Naive thymus-derived CD4-positive, alpha-beta T cell (primary cell): ENCODE measurements around the gene GRAMD1A. TPM values are rescaled to one million over a fixed set of nuclear protein-coding genes. Genes with fewer than 3 reads are reported as not detected.

Experiments used
- ATAC-seq: fragments of 150-1000 bp; cut with Tn5 transposase; 2 replicates; pipeline ENCODE4 v1.10.0; 2021; ENCODE audit warnings: mild to moderate bottlenecking, moderate library complexity
- CTCF ChIA-PET: fragments of 350-600 bp; sonication (Branson Sonifier 250); formaldehyde crosslinking; loops from one replicate; lab custom pipeline; 2021; ENCODE audit warnings: antibody characterized with exemption; lab: Charles Lee
- POLR2A ChIA-PET: fragments of 350-600 bp; sonication (Branson Sonifier 250); formaldehyde crosslinking; loops from one replicate; lab custom pipeline; 2021; ENCODE audit warnings: antibody characterized with exemption, inconsistent platforms; lab: Charles Lee
- DNase-seq, 9 donors: peaks; one replicate each; pipeline versions ENCODE4 v3.0.0 to v3.0.0-alpha.2; 2020 to 2022; ENCODE audit warnings: mixed read lengths in 1 of 9
- H3K27ac ChIP-seq: one replicate; pipeline ENCODE4 v1.7.0; 2013; ENCODE audit warnings: mild to moderate bottlenecking, low read depth, low read length, moderate library complexity
- H3K27me3 ChIP-seq, 2 donors: one replicate each; pipeline ENCODE4 v1.7.0; 2013; ENCODE audit warnings: low read length in 2 of 2, mild to moderate bottlenecking in 2 of 2, moderate library complexity in 2 of 2; ENCODE audit not compliant: control insufficient read depth in 2 of 2, insufficient read depth in 2 of 2
- H3K36me3 ChIP-seq, 3 experiments: 1 replicate in 2 of 3; 2 replicates in 1 of 3; pipeline ENCODE4 v1.7.0; 2013; ENCODE audit warnings: low read length in 3 of 3, mild to moderate bottlenecking in 3 of 3, moderate library complexity in 1 of 3; ENCODE audit not compliant: insufficient read depth in 3 of 3, control insufficient read depth in 2 of 3
- H3K4me1 ChIP-seq, 2 donors: one replicate each; pipeline ENCODE4 v1.7.0; 2013; ENCODE audit warnings: low read length in 2 of 2, mild to moderate bottlenecking in 2 of 2, moderate library complexity in 1 of 2; ENCODE audit not compliant: control insufficient read depth in 2 of 2, insufficient read depth in 2 of 2
- H3K4me3 ChIP-seq: 2 replicates; pipeline ENCODE4 v1.7.0; 2013; ENCODE audit warnings: mild to moderate bottlenecking, low read length
- H3K9me3 ChIP-seq, 3 experiments: 1 replicate in 2 of 3; 2 replicates in 1 of 3; pipeline ENCODE4 v1.7.0; 2013; ENCODE audit warnings: low read length in 3 of 3; ENCODE audit not compliant: control insufficient read depth in 2 of 3
- H3K27ac Mint-ChIP-seq, 9 donors: one replicate each; pipeline ENCODE4 v1.8.0; 2020 to 2022; ENCODE audit warnings: mixed read lengths in 9 of 9, mild to moderate bottlenecking in 8 of 9, moderate library complexity in 5 of 9, inconsistent platforms in 2 of 9
- H3K27me3 Mint-ChIP-seq, 5 donors: one replicate each; pipeline ENCODE4 v1.8.0; 2021 to 2022; ENCODE audit warnings: mixed read lengths in 5 of 5, mild to moderate bottlenecking in 1 of 5
- H3K36me3 Mint-ChIP-seq, 5 donors: one replicate each; pipeline ENCODE4 v1.8.0; 2020 to 2022; ENCODE audit warnings: mixed read lengths in 5 of 5, mild to moderate bottlenecking in 3 of 5, inconsistent platforms in 1 of 5
- H3K4me1 Mint-ChIP-seq, 7 donors: one replicate each; pipeline ENCODE4 v1.8.0; 2020 to 2022; ENCODE audit warnings: mixed read lengths in 7 of 7, mild to moderate bottlenecking in 3 of 7, inconsistent platforms in 1 of 7
- H3K4me3 Mint-ChIP-seq, 10 donors: one replicate each; pipeline ENCODE4 v1.8.0; 2020 to 2022; ENCODE audit warnings: mild to moderate bottlenecking in 10 of 10, mixed read lengths in 10 of 10, moderate library complexity in 6 of 10, inconsistent platforms in 2 of 10
- H3K9me3 Mint-ChIP-seq, 11 donors: one replicate each; pipeline ENCODE4 v1.8.0; 2020 to 2022; ENCODE audit warnings: mixed read lengths in 11 of 11, mild to moderate bottlenecking in 4 of 11, inconsistent platforms in 1 of 11, moderate library complexity in 1 of 11
- intact Hi-C, 2 donors: fragments of 100-400 bp; cut with micrococcal nuclease; formaldehyde crosslinking; loops; one replicate each; pipeline ENCODE4 v1.15.1; 2023
- polyA plus RNA-seq, 2 donors: library from polyadenylated mRNA; unstranded; fragments of 300-500 nt; fragmentation: Illumina TruSeq; gene quantifications; one replicate each; pipeline ENCODE4 v1.2.3, GENCODE V29; 2021
- total RNA-seq, 6 experiments: library from RNA in 5 of 6; stranded (reverse) in 5 of 6; gene quantifications; 1 replicate in 5 of 6; 2 replicates in 1 of 6; pipeline ENCODE4 v1.2.3 and lab custom pipeline; 2021 to 2026

Gene GRAMD1A
- total and polyA plus RNA-seq, 7 experiments from 2014 or later: 33.6 to 286 (median 167) TPM

DNA sequence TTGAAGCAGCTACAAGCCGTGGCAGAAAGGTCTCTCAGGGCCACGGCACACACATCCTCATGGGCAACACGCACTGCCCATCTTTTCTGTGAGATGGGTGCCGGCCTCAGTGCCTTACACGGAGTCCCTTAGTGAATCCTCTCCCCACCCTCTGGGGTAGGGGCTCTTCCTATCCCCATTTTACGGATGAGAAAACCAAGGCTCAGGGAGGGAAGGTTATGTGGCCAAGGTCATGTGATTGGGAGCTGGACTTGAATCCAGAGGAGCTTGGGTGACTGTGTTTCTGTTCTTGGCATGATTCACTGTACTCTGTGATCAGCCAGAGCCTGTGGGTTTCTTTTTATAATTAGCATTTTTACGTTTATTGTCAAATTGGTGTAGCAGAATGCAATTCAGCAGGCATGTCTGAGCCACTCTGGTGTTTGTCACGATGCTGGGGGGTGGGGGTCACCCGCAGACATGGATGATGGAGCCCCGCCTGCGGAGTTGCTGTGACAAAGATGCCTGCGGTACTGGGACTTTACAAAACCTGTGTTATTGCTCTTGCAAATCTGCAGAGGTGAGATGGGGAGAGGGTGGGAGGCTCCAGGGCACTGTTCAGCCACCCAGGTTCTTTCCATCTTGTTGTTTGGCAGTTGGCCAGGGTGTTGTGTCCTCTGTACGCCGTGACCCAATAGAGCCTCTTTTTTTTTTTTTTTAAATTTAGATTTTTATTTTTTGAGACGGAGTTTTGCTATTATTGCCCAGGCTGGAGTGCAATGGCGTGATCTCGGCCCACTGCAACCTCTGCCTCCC, 34.7 kb downstream of the GRAMD1A start:
- Mint-ChIP-seq H3K27me3 (peaks cover 13 to 39% (median 16%) of the 10 kb centered on the region in 5 donors), H3K9me3 (no peaks in the 10 kb centered on the region), H3K27ac (no peak overlapping the region), H3K4me1 (peaks cover 5 to 24% (median 18%) of the 10 kb centered on the region in 7 donors), H3K36me3 (no peaks in the 10 kb centered on the region), H3K4me3 (no peak overlapping the region)
- Histone ChIP-seq H3K36me3 (no peaks in the 10 kb centered on the region), H3K27me3 (peaks cover 0 to 5% of the 10 kb centered on the region in 2 donors), H3K4me1 (peaks cover 0 to 2% of the 10 kb centered on the region in 2 donors), H3K9me3 (no peaks in the 10 kb centered on the region), H3K27ac (no peak overlapping the region), H3K4me3 (no peak overlapping the region)
- ATAC-seq: no peak
- intact Hi-C loops: no loop called here
- CTCF ChIA-PET: interaction anchor here (0.6 to 0.7 kb wide), 2 partner anchors 16 to 280 kb away, joined by 3 read pairs; no protein-coding TSS in a partner anchor
- POLR2A ChIA-PET: interaction anchor here (0.7 kb wide), 1 partner anchor 13 kb away, joined by 3 read pairs; no protein-coding TSS in a partner anchor
- DNase-seq: no peak

DNA sequence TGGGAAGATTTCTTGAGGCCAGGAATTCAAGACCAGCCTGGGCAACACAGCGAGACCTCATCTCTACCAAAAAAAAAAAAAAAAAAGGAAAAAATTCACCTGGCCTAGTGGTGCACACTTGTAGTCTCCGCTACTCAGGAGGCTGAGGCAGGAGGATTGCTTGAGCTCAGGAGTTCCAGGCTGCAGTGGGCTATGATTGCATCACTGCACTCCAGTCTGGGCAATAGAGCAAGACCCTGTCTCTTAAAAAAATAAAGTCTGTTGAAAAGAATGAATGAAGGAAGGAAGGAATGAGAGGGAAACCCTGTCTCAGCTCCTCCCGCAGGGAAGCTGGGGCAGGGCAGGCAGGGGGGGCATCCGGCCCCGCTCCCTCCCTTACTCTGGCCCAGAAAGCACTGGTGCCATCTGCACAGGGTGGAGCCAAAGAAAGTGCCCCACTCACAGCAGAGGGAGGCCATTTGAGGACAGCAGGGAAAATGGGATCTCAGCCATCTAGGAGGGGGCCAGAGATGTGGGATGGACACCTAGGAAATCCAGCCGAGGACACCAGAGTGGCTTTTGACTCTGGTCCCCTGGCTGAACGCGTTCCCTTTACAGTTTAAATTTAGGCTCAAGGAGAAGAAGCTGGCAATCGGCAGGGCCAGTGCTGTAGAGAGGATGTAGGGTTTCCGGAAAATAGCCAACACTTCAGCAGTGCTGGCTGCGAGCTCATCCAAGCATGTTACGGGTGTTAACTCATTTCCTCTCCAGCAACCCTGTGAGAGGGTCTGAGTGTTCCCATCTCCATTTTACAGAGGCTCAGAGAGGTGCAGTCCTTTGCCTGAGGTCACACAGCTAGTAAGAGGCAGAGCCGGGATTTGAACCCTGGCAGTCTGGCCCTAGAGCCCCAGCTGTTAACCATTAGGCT, 37.8 kb downstream of the GRAMD1A start:
- POLR2A ChIA-PET: interaction anchor here (0.6 to 1.0 kb wide), 3 partner anchors 20 to 174 kb away, joined by 3 to 7 read pairs (median 3); no protein-coding TSS in a partner anchor
- Histone ChIP-seq H3K4me3 (no peak overlapping the region), H3K36me3 (no peaks in the 10 kb centered on the region), H3K4me1 (peaks cover 15 to 16% of the 10 kb centered on the region in 2 donors), H3K27ac (no peak overlapping the region), H3K9me3 (no peaks in the 10 kb centered on the region), H3K27me3 (no peaks in the 10 kb centered on the region)
- Mint-ChIP-seq H3K27ac (peak overlapping the region in 1 of 9 donors; percentile 47), H3K36me3 (no peaks in the 10 kb centered on the region), H3K27me3 (peaks cover 0 to 41% (median 5%) of the 10 kb centered on the region in 5 donors), H3K9me3 (no peaks in the 10 kb centered on the region), H3K4me3 (peak overlapping the region in 1 of 10 donors; percentile 25), H3K4me1 (peaks cover 8 to 39% (median 31%) of the 10 kb centered on the region in 7 donors)
- DNase-seq (no peak), ATAC-seq (no peak)
- CTCF ChIA-PET: interaction anchor here (0.5 to 1.4 kb wide), 2 partner anchors 25 to 171 kb away, joined by 3 to 4 read pairs; no protein-coding TSS in a partner anchor
- intact Hi-C loops: no loop called here

DNA sequence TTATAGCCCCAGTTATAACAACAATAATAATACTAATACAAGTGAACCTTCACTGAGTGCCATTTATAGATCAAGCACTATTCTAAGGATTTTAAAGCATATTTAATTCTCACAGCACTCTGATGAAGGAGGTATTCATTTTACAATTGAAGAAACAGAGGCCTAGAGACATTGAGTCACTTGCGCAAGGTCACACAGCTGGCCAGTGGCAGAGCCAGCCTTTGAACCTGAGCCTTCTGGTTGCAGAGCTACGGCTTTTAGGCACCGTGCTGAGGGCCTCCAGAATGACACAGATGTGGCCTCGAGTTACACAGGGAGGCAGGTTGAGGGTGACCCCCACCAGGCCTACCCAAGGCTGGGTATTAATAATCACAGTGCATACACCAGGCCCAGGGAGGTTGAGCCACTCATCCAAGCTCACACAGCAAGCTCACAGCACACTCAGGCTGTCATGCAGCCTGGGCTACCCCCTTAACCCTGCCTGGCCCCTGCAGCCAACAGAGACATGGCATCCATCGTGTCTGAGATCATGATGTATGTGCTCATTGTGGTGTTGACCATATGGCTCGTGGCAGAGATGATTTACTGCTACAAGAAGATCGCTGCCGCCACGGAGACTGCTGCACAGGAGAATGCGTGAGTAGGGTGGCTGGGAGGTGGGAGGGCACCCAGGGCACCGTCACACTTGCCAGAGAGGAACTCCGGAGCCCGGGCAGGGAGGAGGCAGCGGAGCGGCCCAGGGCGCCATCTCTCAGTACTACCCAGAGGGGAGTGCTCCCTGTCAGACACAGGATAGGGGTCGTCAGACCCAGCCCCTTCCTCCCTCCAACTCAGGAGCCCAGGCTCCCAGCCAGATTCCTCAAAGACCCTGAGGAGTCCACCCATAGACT, 38.7 kb downstream of the GRAMD1A start:
- ChIA-PET POLR2A (interaction anchor here (0.6 to 1.0 kb wide), 3 partner anchors 21 to 173 kb away, joined by 3 to 7 read pairs (median 3); no protein-coding TSS in a partner anchor), CTCF (interaction anchor here (0.5 to 1.4 kb wide), 2 partner anchors 26 to 172 kb away, joined by 3 to 4 read pairs; no protein-coding TSS in a partner anchor)
- Mint-ChIP-seq H3K36me3 (no peaks in the 10 kb centered on the region), H3K27ac (peak overlapping the region in 5 of 9 donors; percentile 9 to 72 (median 36)), H3K27me3 (peaks cover 0 to 34% (median 0%) of the 10 kb centered on the region in 5 donors), H3K4me3 (peak overlapping the region in 9 of 10 donors; percentile 27 to 92 (median 58)), H3K4me1 (peaks cover 9 to 39% (median 32%) of the 10 kb centered on the region in 7 donors), H3K9me3 (no peaks in the 10 kb centered on the region)
- intact Hi-C loops: no loop called here
- H3K4me3 ChIP-seq: no peak overlapping the region
- ATAC-seq: peak; percentile 36
- H3K9me3 ChIP-seq: no peaks in the 10 kb centered on the region
- H3K27me3 ChIP-seq: no peaks in the 10 kb centered on the region
- DNase-seq: no peak
- no peaks in the 10 kb centered on the region for H3K36me3 ChIP-seq
- H3K27ac ChIP-seq: no peak overlapping the region
- H3K4me1 ChIP-seq: peaks cover 15 to 16% of the 10 kb centered on the region in 2 donors

DNA sequence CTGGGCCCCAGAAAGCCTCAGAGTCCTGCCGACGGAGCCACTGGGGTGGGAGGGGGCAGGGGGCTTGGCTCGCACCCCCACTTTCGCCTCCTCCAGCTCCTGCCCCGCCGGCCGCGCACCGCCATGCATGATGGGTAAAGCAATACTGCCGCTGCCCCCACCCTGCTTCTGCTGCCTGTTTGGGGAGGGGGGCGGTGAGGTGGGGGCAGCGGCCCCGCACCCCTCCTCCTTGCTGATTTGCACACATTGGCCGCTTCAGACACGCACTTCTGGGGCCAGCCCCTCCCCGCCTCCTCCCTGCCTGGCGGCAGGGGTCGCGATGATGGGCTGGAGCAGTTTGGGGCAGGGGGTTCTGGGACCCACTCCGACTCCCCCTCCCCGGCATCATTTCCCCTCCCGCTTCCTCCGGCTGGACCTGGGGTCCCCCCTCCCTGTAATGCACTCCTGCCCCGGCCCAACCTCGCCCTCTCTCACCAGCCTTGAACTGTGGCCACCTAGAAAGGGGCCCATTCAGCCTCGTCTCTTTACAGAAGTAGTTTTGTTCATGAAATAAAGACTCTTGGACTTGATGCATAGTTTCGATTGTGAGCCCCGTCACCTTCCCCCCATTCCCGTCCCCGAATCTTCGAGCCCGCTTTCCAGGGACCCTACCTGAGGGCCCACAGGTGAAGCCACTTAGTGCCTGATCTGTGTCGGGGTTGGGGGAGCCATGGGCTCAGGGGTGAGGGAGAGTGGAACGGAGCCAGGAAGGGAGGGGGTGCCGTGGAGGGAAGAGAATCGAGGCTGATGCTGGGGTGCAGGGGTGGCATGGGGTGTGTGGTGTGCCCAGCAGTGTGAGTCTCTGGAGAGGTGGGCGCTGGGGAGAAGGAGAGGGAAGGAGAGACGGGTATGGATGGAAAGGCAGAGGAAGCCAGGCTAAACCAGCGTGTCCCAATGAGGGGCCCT, 40.0 kb downstream of the GRAMD1A start:
- CTCF ChIA-PET: no interaction called here
- intact Hi-C loops: loop anchor here (5.0 to 10.0 kb wide), 2 partner anchors 38 to 55 kb away; partner anchors contain the start of gene GRAMD1A (in 1 of the 2)
- H3K27me3 Mint-ChIP-seq: peaks cover 0 to 33% (median 8%) of the 10 kb centered on the region in 5 donors

More for the DNA sequence above, 40.0 kb downstream of the GRAMD1A start:
- POLR2A ChIA-PET: no interaction called here
- H3K9me3 ChIP-seq: no peaks in the 10 kb centered on the region
- Mint-ChIP-seq H3K36me3 (no peaks in the 10 kb centered on the region), H3K4me3 (peak overlapping the region; percentile 18 to 92 (median 82)), H3K27ac (peak overlapping the region in 8 of 9 donors; percentile 16 to 77 (median 56)), H3K4me1 (peaks cover 22 to 48% (median 42%) of the 10 kb centered on the region in 7 donors), H3K9me3 (peaks cover 0 to 3% (median 0%) of the 10 kb centered on the region in 11 donors)
- no peaks in the 10 kb centered on the region for H3K36me3 ChIP-seq
- peak overlapping the region; percentile 60 for H3K4me3 ChIP-seq
- ATAC-seq: peak; percentile 17
- H3K27me3 ChIP-seq: no peaks in the 10 kb centered on the region
- DNase-seq: peak in 2 of 9 donors; percentile 19 to 36
- H3K4me1 ChIP-seq: peaks cover 15 to 16% of the 10 kb centered on the region in 2 donors
- H3K27ac ChIP-seq: no peak overlapping the region
